B cell (primary cell): ENCODE data around the gene COA8.

Experiments used
- CTCF ChIP-seq: fragments of 200-600 bp; IDR thresholded peaks from one replicate; pipeline ENCODE4 v1.8.0; 2022; ENCODE audit warnings: antibody characterized with exemption, mild to moderate bottlenecking
- EZH2 ChIP-seq: IDR thresholded peaks from 2 replicates; pipeline ENCODE4 v1.6.1; 2012; ENCODE audit warnings: borderline replicate concordance, low read depth, mild to moderate bottlenecking, moderate library complexity, low read length; ENCODE audit not compliant: insufficient read depth, poor library complexity, severe bottlenecking

GRCh38 chr14:103578401-103579075 is 15.8 kb downstream of the COA8 start:
- TF ChIP-seq CTCF (no peak), EZH2 (no peak)
